GM19238 (cell line): Measurements from ENCODE around the gene BHMT.
"Not testable (repeated sequence)": the region's sequence is repeated elsewhere in the genome, so short reads cannot be mapped to it uniquely, and the experiment has no call there.

ENCODE experiments used
- DNase-seq: peaks from one replicate; pipeline ENCODE4 v3.0.0; 2011; ENCODE audit warnings: low spot score; ENCODE audit not compliant: insufficient read length

Gene BHMT

DNA sequence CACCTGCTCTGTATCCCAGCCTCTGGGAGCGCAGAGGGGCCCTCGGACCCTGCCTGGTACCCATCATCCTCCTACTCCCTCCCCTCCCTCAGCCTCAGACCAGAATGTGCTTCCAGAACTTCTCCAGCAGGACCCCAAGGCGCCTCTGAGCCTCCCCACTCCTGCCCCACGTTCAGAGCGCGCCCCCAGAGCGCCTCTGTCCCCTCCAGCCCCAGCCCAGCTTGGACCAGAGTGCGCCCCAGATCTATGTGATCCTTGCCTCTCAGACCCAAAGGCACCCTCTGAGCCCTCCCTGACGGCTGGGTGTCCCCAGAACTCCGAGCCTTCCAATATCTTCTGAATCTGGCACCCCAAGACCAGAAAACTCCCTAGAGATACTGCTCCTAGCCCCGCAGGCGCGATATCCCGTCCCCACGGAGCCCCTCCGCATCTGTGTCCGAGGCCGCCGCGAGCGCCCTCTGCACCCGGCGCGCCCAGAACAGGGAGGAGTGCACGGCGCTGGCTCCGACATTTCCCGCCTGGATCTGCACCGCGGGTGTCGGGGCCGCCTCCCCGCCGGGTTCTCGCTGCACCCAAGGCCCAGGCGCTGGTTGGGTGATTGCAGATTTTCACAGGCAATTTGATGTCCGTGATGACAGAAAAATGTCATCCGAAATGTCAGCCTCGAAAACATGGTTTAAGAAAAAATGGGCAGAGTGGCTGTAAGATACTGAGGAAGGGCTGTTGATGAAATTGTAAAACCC lies 522 bp downstream of the BHMT start:
- DNase-seq = no peak

DNA sequence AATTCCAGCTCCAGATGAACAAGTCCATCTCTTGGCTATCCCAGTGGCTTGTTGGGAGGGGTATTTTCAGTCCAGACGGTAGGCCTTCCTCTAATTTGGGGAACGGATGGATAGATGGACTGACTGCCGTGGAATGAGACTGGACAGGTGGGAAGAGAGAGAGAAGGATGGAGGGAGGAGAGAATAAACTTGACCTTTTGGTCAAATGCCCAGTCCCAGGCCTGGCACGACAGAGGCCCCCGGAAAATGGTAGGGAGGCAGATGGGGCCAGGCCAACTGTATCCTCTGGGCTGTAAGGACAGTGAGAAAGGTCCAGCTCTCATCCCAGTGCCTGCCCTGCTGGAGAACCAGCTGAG lies 1.1 kb downstream of the BHMT start:
- no peak for DNase-seq

DNA sequence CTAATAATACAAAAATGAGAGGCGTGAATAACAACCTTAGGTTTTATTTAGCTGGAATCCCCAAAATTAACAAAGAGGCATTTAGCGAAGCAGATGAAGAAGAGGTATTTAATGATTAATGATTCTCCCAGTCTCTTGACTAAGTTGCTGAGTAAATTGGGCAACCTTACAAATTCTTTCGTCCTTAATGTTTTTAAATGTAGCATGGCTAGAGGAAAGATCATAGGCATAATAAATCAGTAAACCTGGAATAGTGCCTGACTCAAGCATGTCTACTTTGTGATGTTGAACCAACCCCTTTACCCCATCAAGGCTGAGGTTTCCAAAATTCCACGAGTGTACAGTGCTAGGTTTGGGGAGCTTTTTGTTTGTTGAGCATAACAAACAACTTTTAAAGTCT lies 7.9 kb downstream of the BHMT start:
- no peak for DNase-seq

DNA sequence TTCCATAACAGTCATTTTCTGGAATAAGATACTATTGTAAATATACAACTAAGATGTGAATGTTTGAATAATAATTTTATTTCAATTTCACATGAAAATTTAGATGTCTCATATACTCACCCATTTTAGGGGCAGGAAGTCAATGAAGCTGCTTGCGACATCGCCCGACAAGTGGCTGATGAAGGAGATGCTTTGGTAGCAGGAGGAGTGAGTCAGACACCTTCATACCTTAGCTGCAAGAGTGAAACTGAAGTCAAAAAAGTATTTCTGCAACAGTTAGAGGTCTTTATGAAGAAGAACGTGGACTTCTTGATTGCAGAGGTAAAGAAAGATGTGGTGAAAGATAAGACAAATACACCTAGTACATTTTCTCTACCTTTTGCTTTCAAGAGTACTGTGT lies 8.6 kb downstream of the BHMT start:
- DNase-seq = no peak

DNA sequence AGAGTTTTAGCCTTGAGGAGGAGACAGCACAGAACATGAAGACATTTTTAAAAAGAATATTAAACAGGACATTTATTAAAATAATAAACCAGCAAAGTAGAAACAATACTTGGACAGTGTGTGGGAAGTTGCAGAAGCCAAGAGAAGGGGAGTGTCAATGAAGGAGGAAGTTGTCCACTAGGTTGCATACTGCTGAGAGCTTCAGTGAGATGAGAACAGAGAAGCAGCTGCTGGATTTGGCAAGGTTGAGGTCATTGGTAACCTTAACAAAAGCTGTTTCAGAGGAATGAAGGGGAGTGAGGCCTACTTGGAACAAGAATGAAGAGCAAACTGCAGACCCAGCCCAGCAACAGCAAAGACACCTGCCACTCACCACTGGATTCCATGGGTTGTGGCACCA lies 11.4 kb downstream of the BHMT start:
- no peak for DNase-seq

DNA sequence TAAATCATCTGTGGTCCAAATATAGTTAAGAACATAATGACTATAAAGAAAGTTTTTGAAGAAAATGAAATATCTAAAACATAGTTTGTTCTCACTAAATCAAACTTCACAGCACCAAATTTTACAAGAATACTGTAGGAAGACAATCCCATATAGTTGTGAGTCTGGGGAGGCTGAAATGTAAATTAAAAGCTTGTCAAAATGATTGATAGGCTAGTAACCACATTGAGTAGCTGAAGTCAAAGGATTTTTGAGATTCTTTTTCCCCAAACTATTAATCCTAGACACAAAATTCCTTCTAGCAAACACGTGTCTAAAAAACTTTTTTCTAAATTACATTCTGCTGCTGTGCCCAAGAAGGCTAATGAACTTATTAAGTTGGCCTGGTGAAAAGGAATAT lies 13.0 kb downstream of the BHMT start:
- no peak for DNase-seq

GRCh38 chr5:79130781-79131180 lies 19.2 kb downstream of the BHMT start:
- DNase-seq = no peak

DNA sequence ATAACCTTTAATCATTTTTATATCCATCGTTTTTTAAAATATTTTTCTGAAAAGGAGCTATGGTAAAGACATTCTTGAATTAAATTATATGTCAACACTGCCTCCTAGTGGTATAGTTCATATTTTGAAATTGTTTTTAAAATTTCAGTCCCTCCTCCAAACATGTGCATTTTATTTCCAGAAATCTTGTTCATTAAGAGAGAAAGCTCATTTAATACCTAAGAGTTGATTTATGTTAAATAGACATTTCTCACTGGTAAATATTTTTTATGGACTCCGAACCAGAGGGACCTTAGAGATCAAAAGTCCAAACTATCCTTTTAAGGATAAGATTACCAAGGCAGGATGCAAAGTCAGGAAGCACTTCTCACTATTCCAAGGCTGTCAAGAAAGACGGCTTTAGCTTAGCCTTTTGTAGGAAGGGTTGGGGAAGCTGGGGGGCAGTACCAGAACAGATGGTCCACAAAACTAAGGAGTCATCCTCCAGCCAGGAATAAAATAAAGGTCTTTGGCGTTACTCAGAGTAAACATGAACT lies 21.6 kb downstream of the BHMT start:
- no peak for DNase-seq

DNA sequence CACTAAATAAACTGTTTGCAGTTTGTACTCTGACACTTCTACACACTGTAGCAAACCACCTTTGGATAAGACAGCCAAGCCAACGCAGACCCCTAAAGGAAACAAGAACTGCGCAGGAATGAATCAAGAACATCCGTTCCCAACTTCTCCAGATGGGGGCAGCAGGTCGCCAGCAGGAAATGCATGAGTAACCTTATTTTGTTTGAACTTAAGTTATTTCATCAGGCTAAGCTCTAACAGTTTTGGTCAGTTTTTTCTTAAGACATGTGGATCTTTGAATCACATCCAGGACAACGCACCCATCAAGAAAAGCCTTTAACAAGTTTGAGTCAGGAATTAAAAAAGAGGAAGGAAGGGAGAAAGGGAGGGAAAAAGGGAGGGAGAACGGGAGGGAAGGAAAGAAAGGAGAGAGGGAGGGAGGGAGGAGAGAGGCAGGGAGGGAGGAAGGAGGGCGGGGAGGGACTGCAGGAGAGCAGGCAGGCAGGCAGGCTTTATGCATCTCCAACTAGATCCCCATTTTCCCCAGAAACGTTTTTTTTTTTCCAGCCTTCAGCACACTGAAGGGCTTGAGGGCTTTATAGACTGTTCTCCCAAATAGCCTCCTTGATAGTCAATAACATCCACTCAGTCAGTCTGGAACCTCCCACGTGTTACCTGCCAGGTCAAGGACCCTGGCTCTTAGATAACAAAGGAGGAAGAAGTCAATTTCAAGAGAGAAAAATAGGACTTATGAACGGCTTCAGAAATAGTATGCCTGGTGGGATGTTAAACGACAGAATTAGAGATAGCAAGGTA lies 22.2 kb downstream of the BHMT start:
- peak; percentile 13 for DNase-seq

GRCh38 chr5:79135790-79136553 lies 24.4 kb downstream of the BHMT start:
- no peak for DNase-seq

DNA sequence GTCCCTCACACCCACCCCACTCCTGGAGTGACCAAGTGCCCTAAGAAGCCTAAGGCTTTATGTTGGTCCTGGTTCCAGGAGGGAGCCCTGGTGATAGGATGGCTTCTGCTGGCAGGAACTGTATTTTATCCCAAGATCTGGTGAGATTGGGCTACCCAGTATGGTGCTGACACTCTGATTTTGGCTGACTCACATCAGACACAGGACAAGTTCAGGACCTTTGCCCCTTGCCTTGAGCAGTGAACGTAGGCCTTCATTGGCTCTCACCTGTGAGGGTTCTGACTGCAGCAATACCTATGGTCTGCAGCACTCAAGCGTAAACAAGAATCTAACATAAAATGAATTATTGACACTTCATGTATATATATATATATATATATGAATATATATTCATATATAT lies 25.0 kb downstream of the BHMT start:
- DNase-seq = no peak

- DNase-seq = no peak
These were observed 28.9 kb downstream of the BHMT start for GRCh38 chr5:79140553-79140952.

GRCh38 chr5:79143684-79144379 lies 32.2 kb downstream of the BHMT start:
- DNase-seq = no peak

DNA sequence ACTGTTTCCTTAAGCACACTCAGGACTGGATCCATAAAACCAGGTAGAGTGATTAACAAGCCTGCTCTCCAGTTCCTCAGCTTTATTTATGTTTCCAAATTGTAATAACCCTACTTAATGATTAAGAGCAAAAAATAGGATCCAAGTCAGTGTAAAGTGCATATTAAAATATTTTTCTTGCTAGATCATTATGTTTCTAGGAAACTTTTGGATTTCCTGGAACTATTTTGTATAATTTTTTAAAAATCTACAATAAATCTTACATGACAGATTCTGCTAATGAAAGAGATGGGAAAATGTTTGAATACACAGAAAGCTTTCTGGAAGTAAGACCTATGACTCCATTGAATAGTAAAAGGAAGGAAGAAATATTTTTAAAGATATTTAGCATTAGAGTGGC lies 35.5 kb downstream of the BHMT start:
- no peak for DNase-seq

GRCh38 chr5:79149433-79149832 lies 37.8 kb downstream of the BHMT start:
- DNase-seq = no peak

- DNase-seq = no peak
These were observed 40.5 kb downstream of the BHMT start for GRCh38 chr5:79151942-79152671.

GRCh38 chr5:79157305-79157704 lies 45.7 kb downstream of the BHMT start:
- no peak for DNase-seq

DNA sequence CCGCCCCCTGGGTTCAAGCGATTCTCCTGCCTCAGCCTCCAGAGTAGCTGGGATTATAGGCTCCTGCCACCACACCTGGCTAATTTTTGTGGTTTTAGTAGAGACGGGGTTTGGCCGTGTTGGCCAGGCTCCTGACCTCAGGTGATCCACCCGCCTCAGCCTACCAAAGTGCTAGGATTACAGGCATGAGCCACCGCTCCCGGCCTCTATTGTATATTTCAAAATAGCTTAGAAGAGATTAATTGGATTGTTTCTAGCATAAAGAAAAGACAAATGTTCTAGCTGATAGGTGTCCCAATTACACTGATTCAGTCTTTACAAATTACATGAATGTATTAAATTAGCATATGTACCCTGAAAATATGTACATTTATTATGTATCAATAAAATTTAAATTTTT lies 50.0 kb downstream of the BHMT start:
- not testable (repeated sequence) for DNase-seq

DNA sequence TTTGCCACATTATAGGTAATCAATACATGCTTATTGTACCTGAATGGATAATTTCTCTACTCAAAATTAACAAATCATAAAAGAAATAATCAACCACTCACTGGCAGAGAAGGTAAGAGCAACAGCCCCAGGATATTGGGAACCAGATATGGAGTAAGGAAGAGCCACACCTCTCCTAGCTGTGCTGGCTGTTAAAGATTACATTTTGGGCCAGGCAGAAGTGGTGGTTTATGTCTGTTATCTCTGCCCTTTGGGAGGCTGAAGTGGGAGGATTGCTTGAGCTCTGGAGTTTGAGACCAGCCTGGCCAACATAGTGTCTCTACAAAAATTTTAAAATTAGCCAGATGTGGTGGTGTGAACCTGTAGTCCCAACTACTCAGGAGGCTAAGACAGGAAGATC lies 56.4 kb downstream of the BHMT start:
- no peak for DNase-seq

DNA sequence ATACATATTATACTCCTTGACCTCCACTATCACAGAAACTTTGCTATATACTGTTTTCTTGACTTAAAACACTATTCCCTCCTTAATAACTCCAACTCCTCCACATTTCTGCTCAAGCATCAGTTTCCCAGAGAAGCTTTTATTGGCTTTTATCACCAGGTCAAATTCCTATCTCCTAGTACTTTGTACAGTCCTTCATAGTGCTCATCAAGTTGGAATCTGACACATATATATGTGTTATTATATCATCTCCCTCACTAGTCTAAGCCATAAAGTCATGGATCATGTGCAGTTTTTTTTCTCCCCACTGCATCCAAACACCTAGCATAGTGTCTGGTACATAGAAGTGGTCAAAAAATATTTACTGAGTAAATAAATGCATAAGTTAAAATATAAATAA lies 59.1 kb downstream of the BHMT start:
- DNase-seq = no peak
